ENCODE measurements around the gene ACAD8.
"Not testable (repeated sequence)": the region's sequence is repeated elsewhere in the genome, so short reads cannot be mapped to it uniquely, and the experiment has no call there.

ACAD8 gene

GRCh38 chr11:134277183-134278001, 24.0 kb downstream of the ACAD8 start:
- no peak for TF ChIP-seq POLR2A (IDR thresholded peaks at IDR 0.05; ENCODE audit: extremely low read depth, insufficient read length)
- no peak for TF ChIP-seq CTCF (IDR thresholded peaks at IDR 0.05; ENCODE audit: low read depth, low read length)
- TF ChIP-seq MYC (IDR thresholded peaks at IDR 0.05; ENCODE audit: low read depth, low read length) = no peak
- no peak for TF ChIP-seq MAX (IDR thresholded peaks at IDR 0.05; ENCODE audit: low read depth, low read length)
- no peak for DNase-seq (ENCODE audit: low read depth)
- no peak overlapping the region for H3K4me3 ChIP-seq (ENCODE audit: low read depth, low read length)

GRCh38 chr11:134278356-134278755, 25.0 kb downstream of the ACAD8 start:
- TF ChIP-seq POLR2A (IDR thresholded peaks at IDR 0.05; ENCODE audit: extremely low read depth, insufficient read length) (no peak), MYC (IDR thresholded peaks at IDR 0.05; ENCODE audit: low read depth, low read length) (no peak), CTCF (IDR thresholded peaks at IDR 0.05; ENCODE audit: low read depth, low read length) (no peak), MAX (IDR thresholded peaks at IDR 0.05; ENCODE audit: low read depth, low read length) (no peak)
- no peak overlapping the region for H3K4me3 ChIP-seq (ENCODE audit: low read depth, low read length)
- no peak for DNase-seq (ENCODE audit: low read depth)

GRCh38 chr11:134281635-134282034, 28.3 kb downstream of the ACAD8 start:
- DNase-seq (ENCODE audit: low read depth); H3K4me3 ChIP-seq (ENCODE audit: low read depth, low read length): not testable (repeated sequence)

GRCh38 chr11:134282121-134283045, 29.0 kb downstream of the ACAD8 start:
- DNase-seq (ENCODE audit: low read depth) = no peak
- TF ChIP-seq MAX (IDR thresholded peaks at IDR 0.05; ENCODE audit: low read depth, low read length) = no peak
- no peak for TF ChIP-seq MYC (IDR thresholded peaks at IDR 0.05; ENCODE audit: low read depth, low read length)
- no peak for TF ChIP-seq POLR2A (IDR thresholded peaks at IDR 0.05; ENCODE audit: extremely low read depth, insufficient read length)
- TF ChIP-seq CTCF (IDR thresholded peaks at IDR 0.05; ENCODE audit: low read depth, low read length) = no peak
- H3K4me3 ChIP-seq (ENCODE audit: low read depth, low read length) = no peak overlapping the region

- no peak overlapping the region for H3K4me3 ChIP-seq (ENCODE audit: low read depth, low read length)
- DNase-seq (ENCODE audit: low read depth) = no peak
- TF ChIP-seq POLR2A (IDR thresholded peaks at IDR 0.05; ENCODE audit: extremely low read depth, insufficient read length) = no peak
- no peak for TF ChIP-seq MAX (IDR thresholded peaks at IDR 0.05; ENCODE audit: low read depth, low read length)
- TF ChIP-seq MYC (IDR thresholded peaks at IDR 0.05; ENCODE audit: low read depth, low read length) = no peak
- no peak for TF ChIP-seq CTCF (IDR thresholded peaks at IDR 0.05; ENCODE audit: low read depth, low read length)
These were observed 30.3 kb downstream of the ACAD8 start for GRCh38 chr11:134283461-134284230.

- H3K4me3 ChIP-seq (ENCODE audit: low read depth, low read length); DNase-seq (ENCODE audit: low read depth): not testable (repeated sequence)
These were observed 31.0 kb downstream of the ACAD8 start for GRCh38 chr11:134284349-134284748.

Data from NB4 (cell line).